ENCODE measurements around the gene IL20.

DNA sequence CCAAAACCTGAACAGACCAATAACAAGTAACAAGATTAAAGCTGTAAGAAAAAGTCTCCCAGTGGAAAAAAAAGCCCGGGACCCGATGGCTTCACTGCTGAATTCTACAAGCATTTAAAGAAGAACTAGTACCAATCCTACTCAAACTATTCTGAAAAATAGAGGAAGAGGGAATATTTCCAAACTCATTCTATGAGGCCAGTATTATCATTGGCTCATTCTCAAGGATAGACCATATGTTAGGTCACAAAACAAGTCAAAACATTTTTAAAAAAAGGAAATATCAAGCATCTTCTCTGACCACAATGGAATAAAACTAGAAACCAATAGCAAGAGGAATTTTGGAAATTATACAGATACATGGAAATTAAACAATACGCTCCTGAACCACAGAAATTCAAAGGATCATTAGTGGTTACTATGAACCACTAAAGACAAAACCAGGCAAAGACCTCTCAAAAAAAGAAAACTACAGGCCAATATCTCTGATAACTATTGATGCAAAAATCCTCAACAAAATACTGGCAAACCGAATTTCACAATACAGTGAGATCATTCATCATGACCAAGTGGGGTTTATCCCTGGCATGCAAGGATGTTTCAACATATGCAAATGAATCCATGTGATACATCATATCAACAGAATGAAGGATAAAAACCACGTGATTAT, 13.9 kb upstream of the IL20 start:
- TF ChIP-seq, protein P1, sequence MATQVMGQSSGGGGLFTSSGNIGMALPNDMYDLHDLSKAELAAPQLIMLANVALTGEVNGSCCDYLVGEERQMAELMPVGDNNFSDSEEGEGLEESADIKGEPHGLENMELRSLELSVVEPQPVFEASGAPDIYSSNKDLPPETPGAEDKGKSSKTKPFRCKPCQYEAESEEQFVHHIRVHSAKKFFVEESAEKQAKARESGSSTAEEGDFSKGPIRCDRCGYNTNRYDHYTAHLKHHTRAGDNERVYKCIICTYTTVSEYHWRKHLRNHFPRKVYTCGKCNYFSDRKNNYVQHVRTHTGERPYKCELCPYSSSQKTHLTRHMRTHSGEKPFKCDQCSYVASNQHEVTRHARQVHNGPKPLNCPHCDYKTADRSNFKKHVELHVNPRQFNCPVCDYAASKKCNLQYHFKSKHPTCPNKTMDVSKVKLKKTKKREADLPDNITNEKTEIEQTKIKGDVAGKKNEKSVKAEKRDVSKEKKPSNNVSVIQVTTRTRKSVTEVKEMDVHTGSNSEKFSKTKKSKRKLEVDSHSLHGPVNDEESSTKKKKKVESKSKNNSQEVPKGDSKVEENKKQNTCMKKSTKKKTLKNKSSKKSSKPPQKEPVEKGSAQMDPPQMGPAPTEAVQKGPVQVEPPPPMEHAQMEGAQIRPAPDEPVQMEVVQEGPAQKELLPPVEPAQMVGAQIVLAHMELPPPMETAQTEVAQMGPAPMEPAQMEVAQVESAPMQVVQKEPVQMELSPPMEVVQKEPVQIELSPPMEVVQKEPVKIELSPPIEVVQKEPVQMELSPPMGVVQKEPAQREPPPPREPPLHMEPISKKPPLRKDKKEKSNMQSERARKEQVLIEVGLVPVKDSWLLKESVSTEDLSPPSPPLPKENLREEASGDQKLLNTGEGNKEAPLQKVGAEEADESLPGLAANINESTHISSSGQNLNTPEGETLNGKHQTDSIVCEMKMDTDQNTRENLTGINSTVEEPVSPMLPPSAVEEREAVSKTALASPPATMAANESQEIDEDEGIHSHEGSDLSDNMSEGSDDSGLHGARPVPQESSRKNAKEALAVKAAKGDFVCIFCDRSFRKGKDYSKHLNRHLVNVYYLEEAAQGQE (IDR thresholded peaks at IDR 0.05; ENCODE audit: insufficient read depth in 1 of 2, low read depth in 2 of 2, low read length in 1 of 2), result no peak
- TF ChIP-seq, protein P2, sequence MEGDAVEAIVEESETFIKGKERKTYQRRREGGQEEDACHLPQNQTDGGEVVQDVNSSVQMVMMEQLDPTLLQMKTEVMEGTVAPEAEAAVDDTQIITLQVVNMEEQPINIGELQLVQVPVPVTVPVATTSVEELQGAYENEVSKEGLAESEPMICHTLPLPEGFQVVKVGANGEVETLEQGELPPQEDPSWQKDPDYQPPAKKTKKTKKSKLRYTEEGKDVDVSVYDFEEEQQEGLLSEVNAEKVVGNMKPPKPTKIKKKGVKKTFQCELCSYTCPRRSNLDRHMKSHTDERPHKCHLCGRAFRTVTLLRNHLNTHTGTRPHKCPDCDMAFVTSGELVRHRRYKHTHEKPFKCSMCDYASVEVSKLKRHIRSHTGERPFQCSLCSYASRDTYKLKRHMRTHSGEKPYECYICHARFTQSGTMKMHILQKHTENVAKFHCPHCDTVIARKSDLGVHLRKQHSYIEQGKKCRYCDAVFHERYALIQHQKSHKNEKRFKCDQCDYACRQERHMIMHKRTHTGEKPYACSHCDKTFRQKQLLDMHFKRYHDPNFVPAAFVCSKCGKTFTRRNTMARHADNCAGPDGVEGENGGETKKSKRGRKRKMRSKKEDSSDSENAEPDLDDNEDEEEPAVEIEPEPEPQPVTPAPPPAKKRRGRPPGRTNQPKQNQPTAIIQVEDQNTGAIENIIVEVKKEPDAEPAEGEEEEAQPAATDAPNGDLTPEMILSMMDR (IDR thresholded peaks at IDR 0.05), result no peak
- TF ChIP-seq SIN3A (IDR thresholded peaks at IDR 0.05; ENCODE audit: borderline replicate concordance, insufficient read depth, low read depth, low read length) (no peak), POLR2AphosphoS5 (IDR thresholded peaks at IDR 0.05; ENCODE audit: low read depth, low read length) (no peak), TCF7L2 (IDR thresholded peaks at IDR 0.05; ENCODE audit: low read depth, low read length) (no peak)
